Stimulated activated naive B cell treated with anti-CD40 and anti-IgM and Interleukin-4, amounts not matched to agents 10 μg/mL and 1 μg/mL and 100 μg/mL, for 72 hours (primary cell): Measurements from ENCODE around the gene ZAP70.

Experiments
- ATAC-seq, 2 donors: fragments of 150-1000 bp; cut with Tn5 transposase; replicated peaks; 2 replicates each; pipeline ENCODE4 v1.10.0; 2021; ENCODE audit warnings: moderate library complexity in 1 of 2
- DNase-seq: peaks from one replicate; pipeline ENCODE4 v3.0.0; 2021
- H3K27ac Mint-ChIP-seq: one replicate; pipeline ENCODE4 v1.8.0; 2022; ENCODE audit warnings: mild to moderate bottlenecking, mixed read lengths
- H3K27me3 Mint-ChIP-seq, 2 donors: one replicate each; pipeline ENCODE4 v1.8.0; 2022; ENCODE audit warnings: mixed read lengths in 2 of 2
- H3K36me3 Mint-ChIP-seq, 2 donors: one replicate each; pipeline ENCODE4 v1.8.0; 2022; ENCODE audit warnings: mixed read lengths in 2 of 2, mild to moderate bottlenecking in 1 of 2
- H3K4me1 Mint-ChIP-seq, 2 donors: one replicate each; pipeline ENCODE4 v1.8.0; 2022; ENCODE audit warnings: mixed read lengths in 2 of 2, mild to moderate bottlenecking in 1 of 2
- H3K4me3 Mint-ChIP-seq, 2 donors: one replicate each; pipeline ENCODE4 v1.8.0; 2022; ENCODE audit warnings: mild to moderate bottlenecking in 2 of 2, mixed read lengths in 2 of 2, moderate library complexity in 1 of 2
- H3K9me3 Mint-ChIP-seq, 2 donors: one replicate each; pipeline ENCODE4 v1.8.0; 2022; ENCODE audit warnings: mixed read lengths in 2 of 2, mild to moderate bottlenecking in 1 of 2

ZAP70 gene

DNA sequence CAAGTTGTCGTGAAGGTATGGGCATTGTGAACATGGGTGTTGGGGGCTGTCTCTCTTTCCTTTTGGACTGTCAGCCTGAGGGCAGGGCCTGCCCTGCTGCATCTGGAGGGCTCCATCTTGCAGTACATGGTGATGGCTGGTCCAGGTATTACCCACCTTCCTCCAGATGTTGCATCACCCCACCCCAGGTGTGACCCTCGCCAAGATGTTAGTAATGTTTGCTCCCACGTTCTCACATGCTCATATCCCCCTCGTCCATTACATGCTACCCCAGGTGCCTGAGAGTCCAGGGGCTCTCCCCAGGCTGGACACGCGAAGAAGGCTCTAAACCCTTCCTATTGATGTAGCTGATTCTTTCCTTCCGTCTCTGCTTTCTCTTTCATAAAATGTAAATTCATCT lies 13.9 kb downstream of the ZAP70 start:
- Mint-ChIP-seq H3K4me1 (no peaks in the 10 kb centered on the region), H3K4me3 (no peak overlapping the region), H3K9me3 (peaks cover 2 to 7% of the 10 kb centered on the region in 2 donors), H3K27me3 (no peaks in the 10 kb centered on the region), H3K36me3 (peaks cover 1 to 24% of the 10 kb centered on the region in 2 donors), H3K27ac (no peak overlapping the region)
- DNase-seq (no peak), ATAC-seq (no peak)

DNA sequence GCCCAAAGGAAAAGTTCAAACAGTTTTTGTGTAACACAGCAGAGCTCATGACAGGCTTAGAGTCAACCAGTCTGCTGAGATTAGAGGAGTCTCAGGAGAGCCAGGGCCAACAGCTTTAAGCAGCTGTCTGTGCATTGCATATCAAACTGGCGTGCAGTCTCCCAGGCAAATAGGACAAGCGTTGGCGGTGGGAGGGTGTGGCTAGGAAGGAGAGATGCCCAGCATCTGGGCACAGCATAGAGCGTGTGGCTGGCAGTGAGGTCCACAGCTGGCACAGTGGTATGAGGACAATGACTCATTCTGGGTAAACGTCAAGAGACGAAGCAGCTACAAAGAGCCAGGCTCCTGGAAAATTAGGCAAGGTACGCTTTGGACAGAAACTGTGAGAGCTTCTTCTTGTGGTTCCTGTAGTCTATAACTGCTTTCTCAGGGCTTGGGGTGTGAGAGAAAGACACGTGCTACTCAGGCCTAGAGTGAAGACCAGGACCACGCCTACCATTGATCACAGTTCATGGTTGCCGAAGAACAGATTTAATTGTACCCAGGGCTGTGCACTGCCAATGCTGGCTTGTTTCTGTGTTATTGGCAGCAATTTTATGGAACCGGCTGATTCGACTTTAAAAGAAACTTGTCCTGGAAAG lies 14.8 kb downstream of the ZAP70 start:
- ATAC-seq (no peak), DNase-seq (no peak)
- H3K27ac Mint-ChIP-seq = no peak overlapping the region
- H3K9me3 Mint-ChIP-seq = peaks cover 2 to 7% of the 10 kb centered on the region in 2 donors
- H3K27me3 Mint-ChIP-seq = no peaks in the 10 kb centered on the region
- no peak overlapping the region for H3K4me3 Mint-ChIP-seq
- peaks cover 1 to 24% of the 10 kb centered on the region in 2 donors for H3K36me3 Mint-ChIP-seq
- H3K4me1 Mint-ChIP-seq = no peaks in the 10 kb centered on the region

DNA sequence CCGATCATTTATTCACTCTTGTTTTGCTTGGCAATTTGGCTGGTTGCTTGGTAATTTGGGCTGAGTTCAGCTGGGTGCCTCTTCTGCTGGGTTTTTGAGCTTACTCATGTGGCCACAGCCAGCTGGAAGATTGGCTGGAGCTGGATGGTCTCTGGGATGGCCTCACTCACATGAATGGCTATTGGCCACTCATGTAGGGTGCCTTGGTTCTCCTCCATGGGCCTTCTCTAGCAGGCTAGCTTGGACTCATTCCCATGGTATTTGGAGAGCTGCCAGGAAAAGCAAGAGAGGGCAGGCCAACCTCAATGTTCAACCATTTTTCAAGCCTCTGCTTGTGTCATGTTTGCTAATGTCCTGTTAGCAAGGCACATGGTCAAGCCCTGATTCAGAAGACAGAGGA lies 16.9 kb downstream of the ZAP70 start:
- Mint-ChIP-seq H3K9me3 (peaks cover 2 to 7% of the 10 kb centered on the region in 2 donors), H3K27me3 (no peaks in the 10 kb centered on the region), H3K4me3 (no peak overlapping the region), H3K27ac (no peak overlapping the region), H3K36me3 (peaks cover 1 to 24% of the 10 kb centered on the region in 2 donors), H3K4me1 (no peaks in the 10 kb centered on the region)
- ATAC-seq (no peak), DNase-seq (no peak)

GRCh38 chr2:97731274-97732020 lies 18.1 kb downstream of the ZAP70 start:
- DNase-seq (no peak), ATAC-seq (no peak)
- no peaks in the 10 kb centered on the region for H3K4me1 Mint-ChIP-seq
- no peak overlapping the region for H3K4me3 Mint-ChIP-seq
- peaks cover 1 to 20% of the 10 kb centered on the region in 2 donors for H3K36me3 Mint-ChIP-seq
- no peak overlapping the region for H3K27ac Mint-ChIP-seq
- no peaks in the 10 kb centered on the region for H3K27me3 Mint-ChIP-seq
- peaks cover 2 to 7% of the 10 kb centered on the region in 2 donors for H3K9me3 Mint-ChIP-seq

DNA sequence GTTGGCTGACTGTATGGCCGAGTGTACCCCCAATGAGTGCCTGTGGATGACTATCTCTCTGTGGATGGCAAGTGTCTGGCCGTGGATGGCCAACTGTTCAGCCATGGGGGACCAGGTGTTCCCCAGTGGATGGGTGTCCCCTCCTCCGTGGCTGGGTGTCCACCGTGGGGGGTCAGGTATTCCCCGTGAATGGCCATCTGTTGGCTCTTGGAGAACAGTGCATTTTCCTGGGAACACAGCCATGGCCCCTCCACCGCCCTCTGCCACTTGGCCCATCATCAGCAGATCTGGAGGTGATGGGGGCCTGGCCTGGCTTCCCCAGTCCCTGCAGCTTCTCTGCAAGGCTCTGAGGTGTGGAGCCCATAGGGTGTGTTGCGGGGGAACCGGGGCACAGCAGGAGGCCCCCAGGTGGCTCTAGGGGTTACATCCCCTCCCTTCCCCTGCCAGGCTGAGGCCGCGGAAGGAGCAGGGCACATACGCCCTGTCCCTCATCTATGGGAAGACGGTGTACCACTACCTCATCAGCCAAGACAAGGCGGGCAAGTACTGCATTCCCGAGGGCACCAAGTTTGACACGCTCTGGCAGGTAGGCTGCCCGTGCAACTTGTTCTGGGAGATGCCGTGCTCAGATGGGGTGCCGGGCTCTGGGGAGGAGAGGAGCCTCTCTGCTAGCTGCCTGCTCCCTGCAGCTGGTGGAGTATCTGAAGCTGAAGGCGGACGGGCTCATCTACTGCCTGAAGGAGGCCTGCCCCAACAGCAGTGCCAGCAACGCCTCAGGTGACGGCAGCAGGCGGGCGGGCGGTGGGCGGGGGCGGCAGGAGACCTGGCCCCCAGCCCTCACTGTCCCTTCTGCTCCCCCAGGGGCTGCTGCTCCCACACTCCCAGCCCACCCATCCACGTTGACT lies 19.3 kb downstream of the ZAP70 start:
- Mint-ChIP-seq H3K9me3 (peaks cover 2 to 7% of the 10 kb centered on the region in 2 donors), H3K36me3 (peaks cover 1 to 14% of the 10 kb centered on the region in 2 donors), H3K4me1 (no peaks in the 10 kb centered on the region), H3K27ac (no peak overlapping the region), H3K27me3 (no peaks in the 10 kb centered on the region), H3K4me3 (no peak overlapping the region)
- DNase-seq = no peak
- no peak for ATAC-seq

GRCh38 chr2:97733341-97734035 lies 20.1 kb downstream of the ZAP70 start:
- no peaks in the 10 kb centered on the region for H3K27me3 Mint-ChIP-seq
- H3K4me3 Mint-ChIP-seq = no peak overlapping the region
- peaks cover 0 to 4% of the 10 kb centered on the region in 2 donors for H3K4me1 Mint-ChIP-seq
- peaks cover 1 to 17% of the 10 kb centered on the region in 2 donors for H3K36me3 Mint-ChIP-seq
- peaks cover 2 to 7% of the 10 kb centered on the region in 2 donors for H3K9me3 Mint-ChIP-seq
- DNase-seq = no peak
- no peak overlapping the region for H3K27ac Mint-ChIP-seq
- ATAC-seq = no peak

GRCh38 chr2:97734061-97735051 lies 21.0 kb downstream of the ZAP70 start:
- no peak for ATAC-seq
- Mint-ChIP-seq H3K9me3 (peaks cover 2 to 7% of the 10 kb centered on the region in 2 donors), H3K4me1 (peaks cover 0 to 4% of the 10 kb centered on the region in 2 donors), H3K36me3 (peaks cover 1 to 17% of the 10 kb centered on the region in 2 donors), H3K27me3 (no peaks in the 10 kb centered on the region), H3K27ac (no peak overlapping the region), H3K4me3 (no peak overlapping the region)
- DNase-seq = no peak

- H3K9me3 Mint-ChIP-seq = peaks cover 1 to 5% of the 10 kb centered on the region in 2 donors
- H3K36me3 Mint-ChIP-seq = peaks cover under 1 to 13% of the 10 kb centered on the region in 2 donors
- H3K4me3 Mint-ChIP-seq = no peak overlapping the region
- no peak for ATAC-seq
- no peaks in the 10 kb centered on the region for H3K27me3 Mint-ChIP-seq
- no peak overlapping the region for H3K27ac Mint-ChIP-seq
- no peak for DNase-seq
- peaks cover 0 to 4% of the 10 kb centered on the region in 2 donors for H3K4me1 Mint-ChIP-seq
These were observed 21.8 kb downstream of the ZAP70 start for GRCh38 chr2:97735161-97735561.

- no peaks in the 10 kb centered on the region for H3K27me3 Mint-ChIP-seq
These were observed 22.8 kb downstream of the ZAP70 start for GRCh38 chr2:97736185-97736584.

DNA sequence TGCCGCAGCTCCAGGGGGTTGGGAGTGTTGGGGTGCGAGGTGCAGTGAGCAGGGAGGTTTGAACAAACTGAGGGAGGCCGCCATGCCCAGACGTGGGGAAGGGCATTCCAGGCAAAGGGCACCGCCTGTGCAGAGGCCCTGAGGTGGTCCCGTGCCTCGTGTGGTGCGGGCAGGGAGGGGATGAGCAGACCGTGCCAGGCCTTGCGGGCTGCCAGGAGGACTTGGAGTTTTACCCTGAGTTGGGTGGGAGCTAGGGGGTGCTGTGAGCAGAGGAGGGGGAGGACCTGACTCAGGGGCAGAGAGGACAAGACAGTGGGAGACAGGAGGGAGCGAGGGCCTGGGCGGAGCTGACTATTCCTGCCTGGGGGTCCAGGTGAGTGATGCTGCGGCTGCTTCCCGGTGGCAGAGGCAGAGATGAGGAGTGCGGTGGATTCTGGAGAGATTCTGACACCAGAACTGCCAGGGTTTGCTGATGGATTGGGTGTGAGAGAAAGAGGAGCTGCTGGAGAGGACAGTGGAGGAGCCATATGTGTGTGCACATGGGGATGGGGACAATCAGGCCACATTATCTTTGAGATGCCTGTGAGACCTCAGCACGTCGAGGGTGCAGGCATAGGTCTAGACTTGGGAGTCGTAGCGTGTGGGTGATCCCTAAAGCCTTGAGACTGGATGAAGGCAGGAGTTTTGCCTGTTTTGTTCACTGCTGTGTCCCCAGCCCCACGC lies 23.4 kb downstream of the ZAP70 start:
- Mint-ChIP-seq H3K4me1 (peaks cover 5 to 8% of the 10 kb centered on the region in 2 donors), H3K27me3 (no peaks in the 10 kb centered on the region), H3K9me3 (no peaks in the 10 kb centered on the region), H3K36me3 (peaks cover 0 to 8% of the 10 kb centered on the region in 2 donors), H3K4me3 (no peak overlapping the region), H3K27ac (no peak overlapping the region)
- ATAC-seq (no peak), DNase-seq (no peak)

More at GRCh38 chr2:97736185-97736584, 22.8 kb downstream of the ZAP70 start:
- Mint-ChIP-seq H3K4me3 (no peak overlapping the region), H3K9me3 (peaks cover 0 to 4% of the 10 kb centered on the region in 2 donors), H3K36me3 (peaks cover 0 to 9% of the 10 kb centered on the region in 2 donors), H3K4me1 (peaks cover 5 to 7% of the 10 kb centered on the region in 2 donors), H3K27ac (no peak overlapping the region)
- no peak for DNase-seq
- no peak for ATAC-seq

GRCh38 chr2:97737421-97738178 lies 24.2 kb downstream of the ZAP70 start:
- no peak for DNase-seq
- ATAC-seq = no peak
- Mint-ChIP-seq H3K9me3 (no peaks in the 10 kb centered on the region), H3K27me3 (no peaks in the 10 kb centered on the region), H3K27ac (no peak overlapping the region), H3K36me3 (peaks cover 0 to 10% of the 10 kb centered on the region in 2 donors), H3K4me3 (no peak overlapping the region), H3K4me1 (peaks cover 9 to 10% of the 10 kb centered on the region in 2 donors)
